Stomach (tissue), 9 donors: ENCODE results near the gene KLHL2. TPM values are rescaled to one million over a fixed set of nuclear protein-coding genes. Genes with fewer than 3 reads are reported as not detected.

Experiments used
- DNase-seq, 2 donors: peaks; one replicate each; pipeline versions ENCODE4 v3.0.0 to v3.0.0-alpha.2; 2013 to 2019
- H3K27ac ChIP-seq, 5 donors: fragments of 200-600 bp in 4 of 5; sonication (generic) in 4 of 5; one replicate each; pipeline ENCODE4 v1.5.1; 2013 to 2019; ENCODE audit warnings: mild to moderate bottlenecking in 1 of 5, moderate library complexity in 1 of 5
- H3K27me3 ChIP-seq, 3 donors: fragments of 200-600 bp; sonication (generic); one replicate each; pipeline ENCODE4 v1.5.1; 2017 to 2019; ENCODE audit warnings: mixed run types in 1 of 3
- H3K36me3 ChIP-seq, 4 donors: fragments of 200-600 bp; sonication (generic); 1 replicate in 3 of 4; 2 replicates in 1 of 4; pipeline ENCODE4 v1.5.1; 2016 to 2019
- H3K4me1 ChIP-seq, 4 donors: fragments of 200-600 bp; sonication (generic); one replicate each; pipeline ENCODE4 v1.5.1; 2016 to 2019
- H3K4me3 ChIP-seq, 4 donors: fragments of 200-600 bp; sonication (generic) in 3 of 4; one replicate each; pipeline ENCODE4 v1.5.1; 2016 to 2019; ENCODE audit warnings: mild to moderate bottlenecking in 1 of 4
- H3K9me3 ChIP-seq, 4 donors: fragments of 200-600 bp; sonication (generic); one replicate each; pipeline ENCODE4 v1.5.1; 2016 to 2019
- CTCF ChIP-seq, 7 experiments: fragments of 450-650 bp in 4 of 7; fragments of 200-600 bp in 3 of 7; sonication (generic) in 3 of 7; IDR thresholded peaks; one replicate each; pipeline ENCODE4 v1.5.1; 2016 to 2019; ENCODE audit warnings: antibody characterized with exemption in 7 of 7, control low read depth in 2 of 7, mild to moderate bottlenecking in 1 of 7
- EP300 ChIP-seq: sonication (generic); formaldehyde crosslinking; IDR thresholded peaks from one replicate; pipeline ENCODE4 v1.6.1; 2017; ENCODE audit warnings: antibody characterized with exemption
- POLR2A ChIP-seq, 4 donors: fragments of 450-650 bp; IDR thresholded peaks; one replicate each; pipeline ENCODE4 v1.6.1; 2016; ENCODE audit warnings: antibody characterized with exemption in 4 of 4, control low read depth in 2 of 4, mild to moderate bottlenecking in 1 of 4, moderate library complexity in 1 of 4
- POLR2AphosphoS5 ChIP-seq, 3 donors: sonication (generic); formaldehyde crosslinking; IDR thresholded peaks; one replicate each; pipeline ENCODE4 v1.6.1; 2016; ENCODE audit warnings: antibody characterized with exemption in 3 of 3
- WGBS, 5 donors: extraction: QIAGEN DNeasy Blood & Tissue Kit in 3 of 5; methylation state at CpG; one replicate each; pipeline versions ENCODE4 v1.1.5 to v1.1.7; 2013 to 2018; 5-methylcytosine and 5-hydroxymethylcytosine counted together
- intact Hi-C: fragments of 100-400 bp; cut with DNase I; formaldehyde crosslinking; loops from one replicate; pipeline ENCODE4 v1.15.1; 2023; ENCODE audit warnings: low total_unique reads
- polyA plus RNA-seq, 3 donors: library from polyadenylated mRNA; stranded (reverse); fragments of 200-250 nt; gene quantifications; one replicate each; pipeline ENCODE4 v1.2.3, GENCODE V29; 2013
- small RNA-seq, 4 donors: library from RNA; depleted of rRNA; stranded (forward); fragments of <200 nt; gene quantifications; one replicate each; pipeline ENCODE3, GENCODE V24; 2016
- total RNA-seq, 5 donors: library from RNA; depleted of rRNA; stranded (reverse); fragments of >200 nt; gene quantifications; one replicate each; pipeline versions ENCODE4 v1.1.0 to v1.2.3, GENCODE V29; 2014 to 2016
- donor health status: healthy with polysubstance abuse.
- donor health status: Bipolar disorder and iron deficiency.
- donor health status: healthy.

KLHL2 gene
- total and polyA plus RNA-seq, 8 donors: 11.1 to 34.3 (median 15.1) TPM

DNA sequence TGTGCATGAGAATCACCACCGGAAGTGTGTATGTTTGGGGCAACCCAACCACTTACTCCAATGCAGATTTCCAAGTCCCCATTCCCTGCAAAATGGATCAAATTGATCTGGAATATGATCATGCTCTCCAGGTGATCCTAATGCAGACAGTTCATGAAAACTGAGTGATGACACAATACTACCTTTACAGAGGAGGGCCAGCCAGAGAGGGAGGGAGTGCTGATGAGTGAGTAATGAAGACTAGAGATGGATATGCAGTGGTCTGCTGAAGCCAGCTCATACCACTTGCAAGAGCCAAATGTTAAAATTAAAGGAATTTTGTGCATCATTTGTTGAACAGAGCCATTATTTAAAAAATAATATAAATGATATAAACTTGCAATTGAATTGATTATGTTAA is 161.2 kb downstream of the KLHL2 start:
- no peaks in the 10 kb centered on the region for H3K9me3 ChIP-seq
- no peak overlapping the region for H3K4me3 ChIP-seq
- intact Hi-C loops: no loop called here
- H3K27ac ChIP-seq: no peak overlapping the region
- no peaks in the 10 kb centered on the region for H3K4me1 ChIP-seq
- H3K36me3 ChIP-seq: no peaks in the 10 kb centered on the region
- DNase-seq: no peak
- no peak for TF ChIP-seq POLR2AphosphoS5 (IDR thresholded peaks at IDR 0.05)
- no peak for TF ChIP-seq CTCF (IDR thresholded peaks at IDR 0.05)
- TF ChIP-seq POLR2A (IDR thresholded peaks at IDR 0.05): no peak
- no peak for TF ChIP-seq EP300
- H3K27me3 ChIP-seq: no peaks in the 10 kb centered on the region
- WGBS, 5 donors: 89 to 97% (median 96%) methylated on average over 1 of the region's 1 CpG

DNA sequence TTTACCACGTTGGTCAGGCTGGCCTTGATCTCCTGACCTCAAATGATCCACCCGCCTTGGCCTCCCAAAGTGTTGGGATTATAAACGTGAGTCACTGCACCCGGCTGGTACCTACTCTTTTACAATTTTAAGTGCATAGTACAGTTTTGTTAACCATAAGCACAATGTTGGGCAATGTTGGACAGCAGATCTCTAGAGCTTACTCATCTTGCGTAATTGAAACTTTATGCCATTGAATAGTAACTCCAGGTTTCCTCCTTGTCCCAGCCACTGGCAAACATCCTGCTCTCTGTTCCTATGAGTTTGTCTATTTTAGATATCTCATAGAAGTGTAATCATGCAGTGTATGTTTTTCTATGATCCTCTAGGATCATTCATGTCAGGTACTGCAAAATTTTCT is 162.2 kb downstream of the KLHL2 start:
- H3K27me3 ChIP-seq: no peaks in the 10 kb centered on the region
- no peaks in the 10 kb centered on the region for H3K4me1 ChIP-seq
- H3K36me3 ChIP-seq: no peaks in the 10 kb centered on the region
- H3K4me3 ChIP-seq: no peak overlapping the region
- TF ChIP-seq POLR2A (IDR thresholded peaks at IDR 0.05) (no peak), EP300 (no peak), CTCF (IDR thresholded peaks at IDR 0.05) (no peak), POLR2AphosphoS5 (IDR thresholded peaks at IDR 0.05) (no peak)
- DNase-seq: no peak
- 66 to 79% (median 73%) methylated on average over 5 of the region's 5 CpGs for WGBS, 5 donors
- intact Hi-C loops: no loop called here
- no peak overlapping the region for H3K27ac ChIP-seq
- peaks cover 0 to 3% (median 0%) of the 10 kb centered on the region in 4 donors for H3K9me3 ChIP-seq

- 73 to 91% (median 87%) methylated on average over 1 of the region's 1 CpG for WGBS, 5 donors
- DNase-seq: no peak
- peaks cover 0 to 10% (median 0%) of the 10 kb centered on the region in 4 donors for H3K9me3 ChIP-seq
- intact Hi-C loops: no loop called here
- no peaks in the 10 kb centered on the region for H3K4me1 ChIP-seq
- H3K4me3 ChIP-seq: no peak overlapping the region
- TF ChIP-seq EP300 (no peak), POLR2AphosphoS5 (IDR thresholded peaks at IDR 0.05) (no peak), CTCF (IDR thresholded peaks at IDR 0.05) (no peak), POLR2A (IDR thresholded peaks at IDR 0.05) (no peak)
- no peak overlapping the region for H3K27ac ChIP-seq
- H3K27me3 ChIP-seq: peaks cover 0 to 6% (median 2%) of the 10 kb centered on the region in 3 donors
- no peaks in the 10 kb centered on the region for H3K36me3 ChIP-seq
Measured at GRCh38 chr4:165370530-165370929, 163.2 kb downstream of the KLHL2 start.

Small RNA genes within 50 kb of the gene (small RNA-seq; reads per million reads assigned to genes)
- gene RNU4-87P: 0 reads per million in 4 donors

Other genes starting within 250 kb of the KLHL2 start
- 1 to 10 TPM in 1 of 5 donors, under 1 TPM in 1, not detected in 3; 0.73 to 3.6 TPM for gene TRIM61, start 229.9 kb upstream of the KLHL2 start, total RNA-seq
- gene TRIM61, start 229.9 kb upstream of the KLHL2 start, polyA plus RNA-seq: under 1 TPM; 0.25 to 0.61 (median 0.50) TPM
- gene TRIM60, start 175.6 kb upstream of the KLHL2 start, total RNA-seq: not detected
- not detected for gene TRIM60, start 175.6 kb upstream of the KLHL2 start, polyA plus RNA-seq
- not detected for gene TRIM75, start 153.7 kb upstream of the KLHL2 start, total RNA-seq
- not detected for gene TRIM75, start 153.7 kb upstream of the KLHL2 start, polyA plus RNA-seq
- gene TMEM192, start 94.7 kb upstream of the KLHL2 start, total RNA-seq: 10 to 100 TPM in 4 of 5 donors, 1 to 10 TPM in 1; 2.3 to 44.5 (median 19.8) TPM
- gene TMEM192, start 94.7 kb upstream of the KLHL2 start, polyA plus RNA-seq: 1 to 10 TPM; 4.4 to 7.5 (median 4.9) TPM
- 10 to 100 TPM in 3 of 5 donors, 1 to 10 TPM in 2; 6.7 to 62.6 (median 10.3) TPM for gene MSMO1, start 120.1 kb downstream of the KLHL2 start, total RNA-seq
- 10 to 100 TPM; 18.6 to 46.4 (median 36.3) TPM for gene MSMO1, start 120.1 kb downstream of the KLHL2 start, polyA plus RNA-seq
- gene CPE, start 171.4 kb downstream of the KLHL2 start, total RNA-seq: 100 to 1,000 TPM in 1 of 5 donors, 10 to 100 TPM in 4; 11.9 to 143 (median 44.5) TPM
- 10 to 100 TPM in 2 of 3 donors, 1 to 10 TPM in 1; 8.8 to 27.8 (median 13.1) TPM for gene CPE, start 171.4 kb downstream of the KLHL2 start, polyA plus RNA-seq